ENCODE data around the gene BTBD6.

DNA sequence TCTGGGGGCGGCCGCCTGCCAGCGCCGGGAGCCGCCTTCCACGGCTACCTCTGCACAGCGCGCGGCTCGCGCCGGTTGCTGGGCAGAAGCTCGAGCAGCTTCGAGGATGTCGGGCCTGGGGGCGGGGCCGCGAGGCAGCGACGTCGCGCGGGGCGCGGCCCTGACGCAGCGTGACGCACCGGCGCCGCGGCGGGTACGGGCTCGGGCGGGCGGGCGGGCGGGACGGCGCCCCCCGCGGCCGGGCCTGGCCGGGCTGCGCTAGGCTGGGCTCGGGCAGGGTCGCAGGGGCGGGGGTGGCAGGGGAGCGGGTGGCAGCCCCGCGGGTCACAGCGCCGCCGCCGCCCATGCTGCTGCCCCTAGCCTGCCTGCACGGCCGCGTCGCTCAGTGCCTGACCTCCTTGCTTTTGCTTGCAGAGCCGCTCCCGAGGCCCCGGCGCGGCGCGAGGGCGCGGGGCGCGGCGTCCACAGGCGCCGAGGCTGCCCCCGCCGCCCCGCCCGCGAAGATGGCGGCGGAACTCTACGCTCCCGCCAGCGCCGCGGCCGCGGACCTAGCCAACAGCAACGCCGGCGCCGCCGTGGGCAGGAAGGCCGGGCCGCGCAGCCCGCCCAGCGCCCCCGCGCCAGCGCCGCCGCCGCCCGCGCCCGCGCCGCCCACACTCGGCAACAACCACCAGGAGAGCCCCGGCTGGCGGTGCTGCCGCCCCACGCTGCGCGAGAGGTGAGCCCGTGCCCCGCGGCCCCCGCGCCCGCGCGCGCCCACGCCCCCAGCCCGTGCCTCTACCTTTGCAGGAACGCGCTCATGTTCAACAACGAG, at the start of gene BTBD6:
- TF ChIP-seq, protein P1, sequence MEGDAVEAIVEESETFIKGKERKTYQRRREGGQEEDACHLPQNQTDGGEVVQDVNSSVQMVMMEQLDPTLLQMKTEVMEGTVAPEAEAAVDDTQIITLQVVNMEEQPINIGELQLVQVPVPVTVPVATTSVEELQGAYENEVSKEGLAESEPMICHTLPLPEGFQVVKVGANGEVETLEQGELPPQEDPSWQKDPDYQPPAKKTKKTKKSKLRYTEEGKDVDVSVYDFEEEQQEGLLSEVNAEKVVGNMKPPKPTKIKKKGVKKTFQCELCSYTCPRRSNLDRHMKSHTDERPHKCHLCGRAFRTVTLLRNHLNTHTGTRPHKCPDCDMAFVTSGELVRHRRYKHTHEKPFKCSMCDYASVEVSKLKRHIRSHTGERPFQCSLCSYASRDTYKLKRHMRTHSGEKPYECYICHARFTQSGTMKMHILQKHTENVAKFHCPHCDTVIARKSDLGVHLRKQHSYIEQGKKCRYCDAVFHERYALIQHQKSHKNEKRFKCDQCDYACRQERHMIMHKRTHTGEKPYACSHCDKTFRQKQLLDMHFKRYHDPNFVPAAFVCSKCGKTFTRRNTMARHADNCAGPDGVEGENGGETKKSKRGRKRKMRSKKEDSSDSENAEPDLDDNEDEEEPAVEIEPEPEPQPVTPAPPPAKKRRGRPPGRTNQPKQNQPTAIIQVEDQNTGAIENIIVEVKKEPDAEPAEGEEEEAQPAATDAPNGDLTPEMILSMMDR (IDR thresholded peaks at IDR 0.05) = peak; percentile 32
- no peak for TF ChIP-seq ZFX (IDR thresholded peaks at IDR 0.05; ENCODE audit: borderline replicate concordance)
